K562 (cell line): ENCODE results near the gene MSGN1. TPM values are rescaled to one million over a fixed set of nuclear protein-coding genes. Genes with fewer than 3 reads are reported as not detected.

Experiments used
- ATAC-seq: fragments of 200-7000 bp; cut with Tn5 transposase; 3 replicates; pipeline ENCODE4 v1.9.1; 2020; ENCODE audit warnings: moderate library complexity
- BruUV-seq: library from RNA; stranded (reverse); fragments of 400-500 nt; replicated peaks from 2 replicates; lab custom pipeline; 2021; lab: Mats Ljungman, UMichigan
- CTCF ChIA-PET: fragments of 300-600 bp; formaldehyde crosslinking; extraction: SDS; loops from one replicate; lab custom pipeline; 2021; ENCODE audit warnings: low intra/inter-chr PET ratio; lab: Yijun Ruan, JAX
- POLR2A ChIA-PET: fragments of 300-600, 350-650 bp; sonication (Branson Sonifier 250); formaldehyde crosslinking; extraction: SDS; loops from one replicate; lab custom pipeline; 2021; ENCODE audit warnings: antibody characterized with exemption, inconsistent platforms; lab: Yijun Ruan, JAX
- DNase-seq, 4 experiments: peaks; one replicate each; pipeline versions ENCODE4 v3.0.0 to v3.0.0-alpha.2; 2011 to 2018; ENCODE audit warnings: low spot score in 3 of 4, mixed read lengths in 3 of 4; ENCODE audit errors: extremely low read depth in 1 of 4
- FAIRE-seq: peaks from 2 replicates; lab custom pipeline; 2011; peaks lifted over from hg19 to GRCh38; lab: Jason Lieb, UNC
- H2AFZ ChIP-seq: 2 replicates; pipeline ENCODE4 v1.6.0; 2011; ENCODE audit warnings: low read depth, low read length, control low read depth, inconsistent platforms
- H3K27ac ChIP-seq: fragments of 200-600 bp; 3 replicates; pipeline ENCODE4 v1.8.0; 2011; ENCODE audit warnings: low read depth, mild to moderate bottlenecking, control low read depth, inconsistent platforms, low read length, moderate library complexity, mixed read lengths; ENCODE audit errors: extremely low read depth
- H3K27me3 ChIP-seq, 2 experiments: fragments of 300-600 bp in 1 of 2; 2 replicates in 1 of 2; 3 replicates in 1 of 2; pipeline versions ENCODE4 v1.6.0 to v1.8.0; 2011; ENCODE audit warnings: inconsistent platforms in 2 of 2, low read length in 2 of 2, mild to moderate bottlenecking in 1 of 2, mixed read lengths in 1 of 2, moderate library complexity in 1 of 2; ENCODE audit not compliant: control insufficient read depth in 2 of 2, insufficient read depth in 2 of 2
- H3K36me3 ChIP-seq: fragments of 300-600 bp; 3 replicates; pipeline ENCODE4 v1.8.0; 2011; ENCODE audit warnings: mild to moderate bottlenecking, low read length, inconsistent platforms; ENCODE audit not compliant: control insufficient read depth, insufficient read depth
- H3K4me1 ChIP-seq, 2 experiments: fragments of 200-600 bp in 1 of 2; replicated peaks in 1 of 2; 2 replicates in 1 of 2; 3 replicates in 1 of 2; pipeline versions ENCODE4 v1.5.1 to v1.8.0; 2011; ENCODE audit warnings: inconsistent platforms in 2 of 2, low read length in 2 of 2, mild to moderate bottlenecking in 1 of 2, mixed read lengths in 1 of 2, moderate library complexity in 1 of 2; ENCODE audit not compliant: control insufficient read depth in 2 of 2, insufficient read depth in 2 of 2
- H3K4me2 ChIP-seq: 2 replicates; pipeline ENCODE4 v1.6.1; 2011; ENCODE audit warnings: low read length, control low read depth, inconsistent platforms, mixed read lengths; ENCODE audit not compliant: insufficient read depth
- H3K4me3 ChIP-seq: fragments of 200-600 bp; sonication (generic), shearing (Covaris generic); 2 replicates; pipeline ENCODE4 v1.5.1; 2016; ENCODE audit warnings: control low read depth, inconsistent platforms
- H3K79me2 ChIP-seq: fragments of 200-600 bp; 3 replicates; pipeline ENCODE4 v1.8.0; 2011; ENCODE audit warnings: low read length, inconsistent platforms; ENCODE audit not compliant: control insufficient read depth, insufficient read depth
- H3K9ac ChIP-seq, 2 experiments: 2 replicates each; pipeline versions ENCODE4 v1.6.0 to v1.6.1; 2011; ENCODE audit warnings: low read depth in 2 of 2, low read length in 2 of 2, control low read depth in 1 of 2, inconsistent platforms in 1 of 2, mild to moderate bottlenecking in 1 of 2, mixed read lengths in 1 of 2; ENCODE audit not compliant: insufficient read depth in 1 of 2
- H3K9me1 ChIP-seq: one replicate; pipeline ENCODE4 v1.6.0; 2011; ENCODE audit warnings: inconsistent platforms, mild to moderate bottlenecking, low read length, moderate library complexity; ENCODE audit not compliant: control insufficient read depth, insufficient read depth
- H3K9me3 ChIP-seq: replicated peaks from 2 replicates; pipeline ENCODE4 v1.5.1; 2011; ENCODE audit warnings: low read depth, low read length, inconsistent platforms; ENCODE audit not compliant: control insufficient read depth, insufficient read depth
- H4K20me1 ChIP-seq: replicated peaks from 2 replicates; pipeline ENCODE4 v1.6.1; 2011; ENCODE audit warnings: low read length, inconsistent platforms, mixed read lengths; ENCODE audit not compliant: control insufficient read depth, insufficient read depth
- ADNP ChIP-seq: fragments of 200-800 bp; sonication (Bioruptor generic); IDR thresholded peaks from 2 replicates; pipeline ENCODE4 v1.6.1; 2016; ENCODE audit warnings: missing genetic modification characterization, missing compliant biosample characterization
- CCNT2 ChIP-seq: IDR thresholded peaks from 2 replicates; pipeline ENCODE4 v1.6.1; 2011; ENCODE audit warnings: borderline replicate concordance, low read depth, mild to moderate bottlenecking, moderate library complexity, mixed read lengths, low read length; ENCODE audit not compliant: insufficient read length; ENCODE audit errors: extremely low read depth
- ETS2 ChIP-seq: IDR thresholded peaks from 2 replicates; pipeline ENCODE4 v1.6.1; 2016; ENCODE audit warnings: borderline replicate concordance, missing genetic modification characterization, mild to moderate bottlenecking, moderate library complexity, missing compliant biosample characterization; ENCODE audit not compliant: poor library complexity, severe bottlenecking
- GABPA ChIP-seq: fragments of 200-800 bp; sonication (Bioruptor generic); conservative IDR thresholded peaks from 2 replicates; pipeline ENCODE4 v1.6.1; 2016; ENCODE audit warnings: low read depth, missing genetic modification characterization, missing compliant biosample characterization
- KHSRP ChIP-seq: fragments of 450-650 bp; IDR thresholded peaks from 2 replicates; pipeline ENCODE4 v1.6.1; 2017
- KLF6 ChIP-seq: fragments of 250-450 bp; sonication (Bioruptor Pico); IDR thresholded peaks from 2 replicates; pipeline ENCODE4 v1.4.0; 2020; ENCODE audit warnings: mild to moderate bottlenecking, moderate library complexity, borderline replicate concordance
- NCOR1 ChIP-seq: fragments of 450-650 bp; IDR thresholded peaks from 2 replicates; pipeline ENCODE4 v1.6.1; 2016; ENCODE audit warnings: mild to moderate bottlenecking, moderate library complexity
- NELFE ChIP-seq: IDR thresholded peaks from 2 replicates; pipeline ENCODE4 v1.6.1; 2011; ENCODE audit warnings: mild to moderate bottlenecking; ENCODE audit not compliant: insufficient read depth, insufficient read length
- NFATC3 ChIP-seq: fragments of 450-650 bp; IDR thresholded peaks from 2 replicates; pipeline ENCODE4 v1.6.1; 2017; ENCODE audit warnings: mild to moderate bottlenecking
- SIX5 ChIP-seq, 2 experiments: IDR thresholded peaks; 2 replicates each; pipeline ENCODE4 v1.6.1; 2011; ENCODE audit warnings: low read length in 2 of 2, borderline replicate concordance in 1 of 2, low read depth in 1 of 2, mild to moderate bottlenecking in 1 of 2, moderate library complexity in 1 of 2; ENCODE audit not compliant: insufficient read depth in 1 of 2
- TAF1 ChIP-seq: IDR thresholded peaks from 2 replicates; pipeline ENCODE4 v1.6.1; 2011; ENCODE audit warnings: mild to moderate bottlenecking, low read length, moderate library complexity; ENCODE audit not compliant: insufficient read depth, control insufficient read depth, severe bottlenecking; ENCODE audit errors: extremely low read depth
- U2AF1 ChIP-seq: fragments of 200-400 bp; formaldehyde crosslinking; optimal IDR thresholded peaks from 2 replicates; pipeline ENCODE3; 2017; ENCODE audit warnings: mild to moderate bottlenecking, low read depth, low read length, moderate library complexity
- ZFP30 ChIP-seq: fragments of 250-450 bp; sonication (Bioruptor Pico); IDR thresholded peaks from 2 replicates; pipeline ENCODE4 v1.8.0; 2022; ENCODE audit warnings: moderate library complexity, mild to moderate bottlenecking, inconsistent platforms, borderline replicate concordance
- ZKSCAN8 ChIP-seq: fragments of 200-800 bp; sonication (Bioruptor generic); IDR thresholded peaks from 2 replicates; pipeline ENCODE4 v1.6.1; 2016; ENCODE audit warnings: missing genetic modification characterization, missing compliant biosample characterization
- ZNF551 ChIP-seq: fragments of 250-450 bp; sonication (Bioruptor Pico); IDR thresholded peaks from 2 replicates; pipeline ENCODE4 v1.5.0; 2021; ENCODE audit warnings: mild to moderate bottlenecking, moderate library complexity
- ZNF75A ChIP-seq: fragments of 450-650 bp; formaldehyde crosslinking; IDR thresholded peaks from 2 replicates; pipeline ENCODE4 v1.4.0; 2020; ENCODE audit warnings: mild to moderate bottlenecking
- WGBS: fragments of 100-300 bp; shearing (Covaris generic); methylation state at CpG from one replicate; pipeline ENCODE4 v1.1.6; 2016; ENCODE audit warnings: low coverage, mixed read lengths; ENCODE audit not compliant: insufficient coverage; ENCODE audit errors: missing lambda C conversion rate; 5-methylcytosine and 5-hydroxymethylcytosine counted together
- in situ Hi-C: fragments of 300-500 bp; cut with MboI; formaldehyde crosslinking; loops from 4 replicates; pipeline ENCODE4 v1.15.0; 2018; ENCODE audit warnings: inconsistent platforms, mixed read lengths
- intact Hi-C: fragments of 100-400 bp; cut with micrococcal nuclease; formaldehyde crosslinking; loops from 2 replicates; pipeline ENCODE4 v1.14.2; 2022
- polyA plus RNA-seq, 8 experiments: library from polyadenylated mRNA; depleted of rRNA in 4 of 8; stranded (reverse) in 5 of 8; unstranded in 3 of 8; fragments of >200 nt; fragmentation: Nextera tagmentation in 2 of 8; fragmentation: Illumina TruSeq in 1 of 8; extraction: Ambion mirVana in 2 of 8; extraction: Trizol in 1 of 8; gene quantifications; 2 replicates each; pipeline versions ENCODE4 v1.2.1 to v1.2.3, GENCODE V29; 2011 to 2014; ENCODE audit warnings: inconsistent platforms in 1 of 8, missing spikeins in 1 of 8
- total RNA-seq, 7 experiments: library from RNA; depleted of rRNA in 6 of 7; stranded (reverse); fragments of >200 nt in 6 of 7; fragmentation: Illumina TruSeq in 2 of 7; extraction: Trizol in 2 of 7; gene quantifications; 2 replicates each; pipeline versions ENCODE4 v1.2.1 to v1.2.3, GENCODE V29; 2011 to 2021; ENCODE audit warnings: low replicate concordance in 1 of 7
- TF ChIP-seq, protein P1 (sequence below): fragments of 250-450 bp; sonication (Bioruptor Pico); IDR thresholded peaks from 2 replicates; pipeline ENCODE4 v1.9.0; 2021; ENCODE audit warnings: mild to moderate bottlenecking
- TF ChIP-seq, protein P2 (sequence below): sonication (generic); formaldehyde crosslinking; IDR thresholded peaks from 2 replicates; pipeline ENCODE4 v1.8.1; 2023; ENCODE audit warnings: mild to moderate bottlenecking, missing genetic modification reagents

The MSGN1 gene
- total and polyA plus RNA-seq, 9 of the 15 experiments (the other 6 are each of a cell fraction or from before 2014, with no cell fraction given): not detected

- TF ChIP-seq, protein P1, sequence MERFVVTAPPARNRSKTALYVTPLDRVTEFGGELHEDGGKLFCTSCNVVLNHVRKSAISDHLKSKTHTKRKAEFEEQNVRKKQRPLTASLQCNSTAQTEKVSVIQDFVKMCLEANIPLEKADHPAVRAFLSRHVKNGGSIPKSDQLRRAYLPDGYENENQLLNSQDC (CRISPR knock-in tag): no peak
- no peak for TF ChIP-seq NCOR1
- TF ChIP-seq CCNT2: no peak
- no peak for TF ChIP-seq ZNF75A (CRISPR knock-in tag)
These were observed 14.1 kb downstream of the MSGN1 start (continued) for GRCh38 chr2:17830053-17831034.

GRCh38 chr2:17835516-17835915 is 19.3 kb downstream of the MSGN1 start:
- Histone ChIP-seq H3K4me3 (no peak overlapping the region), H3K79me2 (no peaks in the 10 kb centered on the region), H3K9me1 (no peaks in the 10 kb centered on the region), H3K27ac (no peak overlapping the region), H3K9ac (no peak overlapping the region), H3K9me3 (no peaks in the 10 kb centered on the region), H2AFZ (no peak overlapping the region), H3K4me1 (peaks cover 0 to 3% of the 10 kb centered on the region in 2 experiments; a peak in 2 of 5 replicates), H3K4me2 (no peak overlapping the region), H4K20me1 (no peaks in the 10 kb centered on the region), H3K36me3 (no peaks in the 10 kb centered on the region), H3K27me3 (peaks cover 0 to 6% of the 10 kb centered on the region in 2 experiments; a peak in 1 of 5 replicates)
- POLR2A ChIA-PET: no interaction called here
- in situ Hi-C loops: no loop called here
- intact Hi-C loops: no loop called here
- CTCF ChIA-PET: no interaction called here
- DNase-seq (no peak), FAIRE-seq (no peak), ATAC-seq (no peak)
- no TSS peak for BruUV-seq
- WGBS: 0% methylated on average over 2 of the region's 2 CpGs
- no peak for TF ChIP-seq ZKSCAN8 (CRISPR knock-in tag)
- TF ChIP-seq U2AF1: no peak
- TF ChIP-seq ZFP30: no peak
- no peak for TF ChIP-seq ETS2
- TF ChIP-seq KLF6 (CRISPR knock-in tag): no peak
- TF ChIP-seq, protein P2, sequence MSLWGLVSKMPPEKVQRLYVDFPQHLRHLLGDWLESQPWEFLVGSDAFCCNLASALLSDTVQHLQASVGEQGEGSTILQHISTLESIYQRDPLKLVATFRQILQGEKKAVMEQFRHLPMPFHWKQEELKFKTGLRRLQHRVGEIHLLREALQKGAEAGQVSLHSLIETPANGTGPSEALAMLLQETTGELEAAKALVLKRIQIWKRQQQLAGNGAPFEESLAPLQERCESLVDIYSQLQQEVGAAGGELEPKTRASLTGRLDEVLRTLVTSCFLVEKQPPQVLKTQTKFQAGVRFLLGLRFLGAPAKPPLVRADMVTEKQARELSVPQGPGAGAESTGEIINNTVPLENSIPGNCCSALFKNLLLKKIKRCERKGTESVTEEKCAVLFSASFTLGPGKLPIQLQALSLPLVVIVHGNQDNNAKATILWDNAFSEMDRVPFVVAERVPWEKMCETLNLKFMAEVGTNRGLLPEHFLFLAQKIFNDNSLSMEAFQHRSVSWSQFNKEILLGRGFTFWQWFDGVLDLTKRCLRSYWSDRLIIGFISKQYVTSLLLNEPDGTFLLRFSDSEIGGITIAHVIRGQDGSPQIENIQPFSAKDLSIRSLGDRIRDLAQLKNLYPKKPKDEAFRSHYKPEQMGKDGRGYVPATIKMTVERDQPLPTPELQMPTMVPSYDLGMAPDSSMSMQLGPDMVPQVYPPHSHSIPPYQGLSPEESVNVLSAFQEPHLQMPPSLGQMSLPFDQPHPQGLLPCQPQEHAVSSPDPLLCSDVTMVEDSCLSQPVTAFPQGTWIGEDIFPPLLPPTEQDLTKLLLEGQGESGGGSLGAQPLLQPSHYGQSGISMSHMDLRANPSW (CRISPR knock-in tag): no peak
- TF ChIP-seq NFATC3: no peak
- TF ChIP-seq SIX5 (IDR thresholded peaks at IDR 0.05; ENCODE audit: borderline replicate concordance in 1 of 2, insufficient read depth in 1 of 2, low read depth in 1 of 2, low read length in 2 of 2): no peak
- no peak for TF ChIP-seq ADNP (tag)
- no peak for TF ChIP-seq ZNF551 (CRISPR knock-in tag)
- TF ChIP-seq KHSRP: no peak
- TF ChIP-seq NELFE: no peak
- TF ChIP-seq GABPA: no peak
- TF ChIP-seq TAF1: no peak
